ENCODE results near the gene SCN5A. TPM values are rescaled to one million over a fixed set of nuclear protein-coding genes. Genes with fewer than 3 reads are reported as not detected.

The SCN5A gene
- total and polyA plus RNA-seq, 2 experiments from 2014 or later: 10.2 to 10.6 TPM

DNA sequence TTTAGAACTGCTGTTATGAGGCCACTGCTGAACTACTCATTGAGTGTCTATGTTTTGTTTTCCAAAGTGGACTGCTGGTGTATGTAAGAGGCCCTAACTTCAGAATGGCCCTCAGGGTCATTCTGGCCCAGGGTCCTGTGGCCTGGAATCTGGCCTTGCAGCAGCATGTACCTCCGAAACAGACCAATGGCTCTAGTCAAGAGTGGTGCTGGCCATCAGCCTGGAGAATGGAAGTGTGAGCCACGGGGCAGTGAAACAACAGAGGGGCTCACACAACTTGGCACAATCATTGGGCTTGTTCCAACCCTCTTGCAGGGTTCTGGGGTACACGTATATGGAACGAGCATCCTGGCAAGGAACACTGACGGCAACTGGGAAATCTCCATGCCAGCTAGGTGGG is 40.5 kb downstream of the SCN5A start:
- TF ChIP-seq, protein P1, sequence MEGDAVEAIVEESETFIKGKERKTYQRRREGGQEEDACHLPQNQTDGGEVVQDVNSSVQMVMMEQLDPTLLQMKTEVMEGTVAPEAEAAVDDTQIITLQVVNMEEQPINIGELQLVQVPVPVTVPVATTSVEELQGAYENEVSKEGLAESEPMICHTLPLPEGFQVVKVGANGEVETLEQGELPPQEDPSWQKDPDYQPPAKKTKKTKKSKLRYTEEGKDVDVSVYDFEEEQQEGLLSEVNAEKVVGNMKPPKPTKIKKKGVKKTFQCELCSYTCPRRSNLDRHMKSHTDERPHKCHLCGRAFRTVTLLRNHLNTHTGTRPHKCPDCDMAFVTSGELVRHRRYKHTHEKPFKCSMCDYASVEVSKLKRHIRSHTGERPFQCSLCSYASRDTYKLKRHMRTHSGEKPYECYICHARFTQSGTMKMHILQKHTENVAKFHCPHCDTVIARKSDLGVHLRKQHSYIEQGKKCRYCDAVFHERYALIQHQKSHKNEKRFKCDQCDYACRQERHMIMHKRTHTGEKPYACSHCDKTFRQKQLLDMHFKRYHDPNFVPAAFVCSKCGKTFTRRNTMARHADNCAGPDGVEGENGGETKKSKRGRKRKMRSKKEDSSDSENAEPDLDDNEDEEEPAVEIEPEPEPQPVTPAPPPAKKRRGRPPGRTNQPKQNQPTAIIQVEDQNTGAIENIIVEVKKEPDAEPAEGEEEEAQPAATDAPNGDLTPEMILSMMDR (conservative IDR thresholded peaks at IDR 0.05; ENCODE audit: low read depth in 2 of 2): no peak
- TF ChIP-seq POLR2AphosphoS5 (IDR thresholded peaks at IDR 0.05; ENCODE audit: low read depth) (no peak), EZH2 (IDR thresholded peaks at IDR 0.05; ENCODE audit: low read depth, unreplicated experiment) (no peak), CREB1 (CRISPR knock-in tag; IDR thresholded peaks at IDR 0.05; ENCODE audit: low read depth) (no peak), ZNF331 (CRISPR knock-in tag; IDR thresholded peaks at IDR 0.05; ENCODE audit: low read depth) (no peak), NANOG (IDR thresholded peaks at IDR 0.05; ENCODE audit: borderline replicate concordance) (no peak), STAT1 (IDR thresholded peaks at IDR 0.05; ENCODE audit: unreplicated experiment) (no peak)
- TF ChIP-seq, protein P2, sequence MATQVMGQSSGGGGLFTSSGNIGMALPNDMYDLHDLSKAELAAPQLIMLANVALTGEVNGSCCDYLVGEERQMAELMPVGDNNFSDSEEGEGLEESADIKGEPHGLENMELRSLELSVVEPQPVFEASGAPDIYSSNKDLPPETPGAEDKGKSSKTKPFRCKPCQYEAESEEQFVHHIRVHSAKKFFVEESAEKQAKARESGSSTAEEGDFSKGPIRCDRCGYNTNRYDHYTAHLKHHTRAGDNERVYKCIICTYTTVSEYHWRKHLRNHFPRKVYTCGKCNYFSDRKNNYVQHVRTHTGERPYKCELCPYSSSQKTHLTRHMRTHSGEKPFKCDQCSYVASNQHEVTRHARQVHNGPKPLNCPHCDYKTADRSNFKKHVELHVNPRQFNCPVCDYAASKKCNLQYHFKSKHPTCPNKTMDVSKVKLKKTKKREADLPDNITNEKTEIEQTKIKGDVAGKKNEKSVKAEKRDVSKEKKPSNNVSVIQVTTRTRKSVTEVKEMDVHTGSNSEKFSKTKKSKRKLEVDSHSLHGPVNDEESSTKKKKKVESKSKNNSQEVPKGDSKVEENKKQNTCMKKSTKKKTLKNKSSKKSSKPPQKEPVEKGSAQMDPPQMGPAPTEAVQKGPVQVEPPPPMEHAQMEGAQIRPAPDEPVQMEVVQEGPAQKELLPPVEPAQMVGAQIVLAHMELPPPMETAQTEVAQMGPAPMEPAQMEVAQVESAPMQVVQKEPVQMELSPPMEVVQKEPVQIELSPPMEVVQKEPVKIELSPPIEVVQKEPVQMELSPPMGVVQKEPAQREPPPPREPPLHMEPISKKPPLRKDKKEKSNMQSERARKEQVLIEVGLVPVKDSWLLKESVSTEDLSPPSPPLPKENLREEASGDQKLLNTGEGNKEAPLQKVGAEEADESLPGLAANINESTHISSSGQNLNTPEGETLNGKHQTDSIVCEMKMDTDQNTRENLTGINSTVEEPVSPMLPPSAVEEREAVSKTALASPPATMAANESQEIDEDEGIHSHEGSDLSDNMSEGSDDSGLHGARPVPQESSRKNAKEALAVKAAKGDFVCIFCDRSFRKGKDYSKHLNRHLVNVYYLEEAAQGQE (IDR thresholded peaks at IDR 0.05; ENCODE audit: unreplicated experiment): no peak
- TF ChIP-seq, protein P3, sequence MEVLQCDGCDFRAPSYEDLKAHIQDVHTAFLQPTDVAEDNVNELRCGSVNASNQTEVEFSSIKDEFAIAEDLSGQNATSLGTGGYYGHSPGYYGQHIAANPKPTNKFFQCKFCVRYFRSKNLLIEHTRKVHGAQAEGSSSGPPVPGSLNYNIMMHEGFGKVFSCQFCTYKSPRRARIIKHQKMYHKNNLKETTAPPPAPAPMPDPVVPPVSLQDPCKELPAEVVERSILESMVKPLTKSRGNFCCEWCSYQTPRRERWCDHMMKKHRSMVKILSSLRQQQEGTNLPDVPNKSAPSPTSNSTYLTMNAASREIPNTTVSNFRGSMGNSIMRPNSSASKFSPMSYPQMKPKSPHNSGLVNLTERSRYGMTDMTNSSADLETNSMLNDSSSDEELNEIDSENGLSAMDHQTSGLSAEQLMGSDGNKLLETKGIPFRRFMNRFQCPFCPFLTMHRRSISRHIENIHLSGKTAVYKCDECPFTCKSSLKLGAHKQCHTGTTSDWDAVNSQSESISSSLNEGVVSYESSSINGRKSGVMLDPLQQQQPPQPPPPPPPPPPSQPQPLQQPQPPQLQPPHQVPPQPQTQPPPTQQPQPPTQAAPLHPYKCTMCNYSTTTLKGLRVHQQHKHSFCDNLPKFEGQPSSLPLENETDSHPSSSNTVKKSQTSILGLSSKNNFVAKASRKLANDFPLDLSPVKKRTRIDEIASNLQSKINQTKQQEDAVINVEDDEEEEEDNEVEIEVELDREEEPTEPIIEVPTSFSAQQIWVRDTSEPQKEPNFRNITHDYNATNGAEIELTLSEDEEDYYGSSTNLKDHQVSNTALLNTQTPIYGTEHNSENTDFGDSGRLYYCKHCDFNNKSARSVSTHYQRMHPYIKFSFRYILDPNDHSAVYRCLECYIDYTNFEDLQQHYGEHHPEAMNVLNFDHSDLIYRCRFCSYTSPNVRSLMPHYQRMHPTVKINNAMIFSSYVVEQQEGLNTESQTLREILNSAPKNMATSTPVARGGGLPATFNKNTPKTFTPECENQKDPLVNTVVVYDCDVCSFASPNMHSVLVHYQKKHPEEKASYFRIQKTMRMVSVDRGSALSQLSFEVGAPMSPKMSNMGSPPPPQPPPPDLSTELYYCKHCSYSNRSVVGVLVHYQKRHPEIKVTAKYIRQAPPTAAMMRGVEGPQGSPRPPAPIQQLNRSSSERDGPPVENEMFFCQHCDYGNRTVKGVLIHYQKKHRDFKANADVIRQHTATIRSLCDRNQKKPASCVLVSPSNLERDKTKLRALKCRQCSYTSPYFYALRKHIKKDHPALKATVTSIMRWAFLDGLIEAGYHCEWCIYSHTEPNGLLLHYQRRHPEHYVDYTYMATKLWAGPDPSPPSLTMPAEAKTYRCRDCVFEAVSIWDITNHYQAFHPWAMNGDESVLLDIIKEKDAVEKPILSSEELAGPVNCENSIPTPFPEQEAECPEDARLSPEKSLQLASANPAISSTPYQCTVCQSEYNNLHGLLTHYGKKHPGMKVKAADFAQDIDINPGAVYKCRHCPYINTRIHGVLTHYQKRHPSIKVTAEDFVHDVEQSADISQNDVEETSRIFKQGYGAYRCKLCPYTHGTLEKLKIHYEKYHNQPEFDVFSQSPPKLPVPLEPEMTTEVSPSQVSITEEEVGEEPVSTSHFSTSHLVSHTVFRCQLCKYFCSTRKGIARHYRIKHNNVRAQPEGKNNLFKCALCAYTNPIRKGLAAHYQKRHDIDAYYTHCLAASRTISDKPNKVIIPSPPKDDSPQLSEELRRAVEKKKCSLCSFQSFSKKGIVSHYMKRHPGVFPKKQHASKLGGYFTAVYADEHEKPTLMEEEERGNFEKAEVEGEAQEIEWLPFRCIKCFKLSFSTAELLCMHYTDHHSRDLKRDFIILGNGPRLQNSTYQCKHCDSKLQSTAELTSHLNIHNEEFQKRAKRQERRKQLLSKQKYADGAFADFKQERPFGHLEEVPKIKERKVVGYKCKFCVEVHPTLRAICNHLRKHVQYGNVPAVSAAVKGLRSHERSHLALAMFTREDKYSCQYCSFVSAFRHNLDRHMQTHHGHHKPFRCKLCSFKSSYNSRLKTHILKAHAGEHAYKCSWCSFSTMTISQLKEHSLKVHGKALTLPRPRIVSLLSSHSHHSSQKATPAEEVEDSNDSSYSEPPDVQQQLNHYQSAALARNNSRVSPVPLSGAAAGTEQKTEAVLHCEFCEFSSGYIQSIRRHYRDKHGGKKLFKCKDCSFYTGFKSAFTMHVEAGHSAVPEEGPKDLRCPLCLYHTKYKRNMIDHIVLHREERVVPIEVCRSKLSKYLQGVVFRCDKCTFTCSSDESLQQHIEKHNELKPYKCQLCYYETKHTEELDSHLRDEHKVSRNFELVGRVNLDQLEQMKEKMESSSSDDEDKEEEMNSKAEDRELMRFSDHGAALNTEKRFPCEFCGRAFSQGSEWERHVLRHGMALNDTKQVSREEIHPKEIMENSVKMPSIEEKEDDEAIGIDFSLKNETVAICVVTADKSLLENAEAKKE (CRISPR knock-in tag; IDR thresholded peaks at IDR 0.05): no peak
- no peaks in the 10 kb centered on the region for H3K36me3 ChIP-seq (ENCODE audit: insufficient read depth)
- H2AFZ ChIP-seq: no peak overlapping the region
- no peak overlapping the region for H3K4me3 ChIP-seq
- H3K4me1 ChIP-seq (ENCODE audit: insufficient read depth): no peaks in the 10 kb centered on the region
- Mint-ChIP-seq H3K4me1 (no peaks in the 10 kb centered on the region; the same call in 2 of the 3 replicates), H3K4me3 (no peak overlapping the region), H3K36me3 (ENCODE audit: low read depth) (peaks cover 3% of the 10 kb centered on the region; the same call in 1 of the 3 replicates), H3K27ac (no peak overlapping the region), H3K27me3 (ENCODE audit: insufficient read depth, low read depth, poor library complexity) (peaks cover 5% of the 10 kb centered on the region), H3K9me3 (no peaks in the 10 kb centered on the region)
- ATAC-seq: no peak
- H3K27ac ChIP-seq (ENCODE audit: low read depth): no peak overlapping the region
- H4K20me1 ChIP-seq (replicated peaks; ENCODE audit: insufficient read depth): no peaks in the 10 kb centered on the region
- H3K9me2 ChIP-seq (ENCODE audit: insufficient read depth): no peaks in the 10 kb centered on the region
- no peaks in the 10 kb centered on the region for H3K79me2 ChIP-seq (replicated peaks; ENCODE audit: insufficient read depth)
- DNase-seq (ENCODE audit: low spot score): no peak
- no peak overlapping the region for H3K4me2 ChIP-seq
- no peaks in the 10 kb centered on the region for H3K27me3 ChIP-seq (ENCODE audit: insufficient read depth)
- H3F3A ChIP-seq (replicated peaks; ENCODE audit: low read depth): no peaks in the 10 kb centered on the region
